GM23338 (cell line): Measurements from ENCODE around the gene DPYD.

ENCODE experiments used
- CTCF ChIP-seq, 2 experiments: fragments of 200-600 bp in 1 of 2; sonication (generic) in 1 of 2; conservative IDR thresholded peaks; 2 replicates each; pipeline versions ENCODE4 v1.5.1 to v1.6.1; 2016 to 2017; ENCODE audit warnings: antibody characterized with exemption in 2 of 2, low read depth in 2 of 2, mild to moderate bottlenecking in 2 of 2, moderate library complexity in 1 of 2
- ETS1 ChIP-seq: IDR thresholded peaks from 2 replicates; pipeline ENCODE4 v1.6.1; 2016; ENCODE audit warnings: antibody characterized with exemption
- EZH2 ChIP-seq: fragments of 200-600 bp; sonication (generic); IDR thresholded peaks from one replicate; pipeline ENCODE4 v1.8.0; 2017; ENCODE audit warnings: antibody characterized with exemption, mild to moderate bottlenecking, low read depth; ENCODE audit not compliant: unreplicated experiment
- REST ChIP-seq: IDR thresholded peaks from one replicate; pipeline ENCODE4 v1.6.1; 2018; ENCODE audit warnings: antibody characterized with exemption; ENCODE audit not compliant: unreplicated experiment
- ZNF331 ChIP-seq: fragments of 250-450 bp; sonication (Bioruptor Pico); IDR thresholded peaks from 2 replicates; pipeline ENCODE4 v1.5.0; 2020; ENCODE audit warnings: low read depth, mild to moderate bottlenecking, moderate library complexity

GRCh38 chr1:97423403-97423802 lies 497.4 kb downstream of the DPYD start:
- TF ChIP-seq CTCF (conservative IDR thresholded peaks at IDR 0.05; ENCODE audit: low read depth in 2 of 2) (no peak), REST (no peak), EZH2 (no peak), ZNF331 (CRISPR knock-in tag) (no peak), ETS1 (no peak)
